ENCODE measurements around the gene MMP2. TPM values are rescaled to one million over a fixed set of nuclear protein-coding genes. Genes with fewer than 3 reads are reported as not detected.
A peak's percentile ranks its signal among the peaks of the same experiment; 100 is the strongest.

The MMP2 gene
- total RNA-seq, 1 experiment from 2014 or later, result not detected

GRCh38 chr16:55467898-55468297, 11.1 kb upstream of the MMP2 start:
- no peak for DNase-seq (ENCODE audit: low spot score)
- in situ Hi-C loops (cut with HindIII; ENCODE audit: low sequenced_read_pairs), result no loop called here

- in situ Hi-C loops (cut with HindIII; ENCODE audit: low sequenced_read_pairs), result no loop called here
- no peak for DNase-seq (ENCODE audit: low spot score)
Observed at GRCh38 chr16:55468352-55468990, 10.5 kb upstream of the MMP2 start.

GRCh38 chr16:55469821-55470532, 9.0 kb upstream of the MMP2 start:
- no peak for DNase-seq (ENCODE audit: low spot score)
- in situ Hi-C loops (cut with HindIII; ENCODE audit: low sequenced_read_pairs), result no loop called here

- in situ Hi-C loops (cut with HindIII; ENCODE audit: low sequenced_read_pairs), result no loop called here
- peak; percentile 17 for DNase-seq (ENCODE audit: low spot score)
Observed at GRCh38 chr16:55470533-55471371, 8.2 kb upstream of the MMP2 start.

GRCh38 chr16:55471448-55472097, 7.4 kb upstream of the MMP2 start:
- no peak for DNase-seq (ENCODE audit: low spot score)
- in situ Hi-C loops (cut with HindIII; ENCODE audit: low sequenced_read_pairs), result no loop called here

GRCh38 chr16:55473587-55473986, 5.4 kb upstream of the MMP2 start:
- in situ Hi-C loops (cut with HindIII; ENCODE audit: low sequenced_read_pairs), result no loop called here
- no peak for DNase-seq (ENCODE audit: low spot score)

- in situ Hi-C loops (cut with HindIII; ENCODE audit: low sequenced_read_pairs), result no loop called here
- DNase-seq (ENCODE audit: low spot score), result no peak
Observed at GRCh38 chr16:55474821-55475220, 4.2 kb upstream of the MMP2 start.

GRCh38 chr16:55475919-55476318, 3.1 kb upstream of the MMP2 start:
- DNase-seq (ENCODE audit: low spot score), result no peak
- in situ Hi-C loops (cut with HindIII; ENCODE audit: low sequenced_read_pairs), result no loop called here

GRCh38 chr16:55476625-55477533, 2.1 kb upstream of the MMP2 start:
- no peak for DNase-seq (ENCODE audit: low spot score)
- in situ Hi-C loops (cut with HindIII; ENCODE audit: low sequenced_read_pairs), result no loop called here

- DNase-seq (ENCODE audit: low spot score), result no peak
- in situ Hi-C loops (cut with HindIII; ENCODE audit: low sequenced_read_pairs), result no loop called here
Observed at GRCh38 chr16:55477736-55478135, 1.3 kb upstream of the MMP2 start.

GRCh38 chr16:55479430-55480140, 587 bp downstream of the MMP2 start:
- DNase-seq (ENCODE audit: low spot score), result no peak
- in situ Hi-C loops (cut with HindIII; ENCODE audit: low sequenced_read_pairs), result no loop called here

GRCh38 chr16:55480228-55480655, 1.2 kb downstream of the MMP2 start:
- no peak for DNase-seq (ENCODE audit: low spot score)
- in situ Hi-C loops (cut with HindIII; ENCODE audit: low sequenced_read_pairs), result no loop called here

- in situ Hi-C loops (cut with HindIII; ENCODE audit: low sequenced_read_pairs), result no loop called here
Observed at GRCh38 chr16:55481023-55481422, 2.0 kb downstream of the MMP2 start.

GRCh38 chr16:55482056-55482455, 3.1 kb downstream of the MMP2 start:
- DNase-seq (ENCODE audit: low spot score), result no peak
- in situ Hi-C loops (cut with HindIII; ENCODE audit: low sequenced_read_pairs), result no loop called here

More at GRCh38 chr16:55481023-55481422, 2.0 kb downstream of the MMP2 start:
- DNase-seq (ENCODE audit: low spot score), result no peak

GRCh38 chr16:55487048-55487803, 8.2 kb downstream of the MMP2 start:
- DNase-seq (ENCODE audit: low spot score), result no peak
- in situ Hi-C loops (cut with HindIII; ENCODE audit: low sequenced_read_pairs), result no loop called here

- in situ Hi-C loops (cut with HindIII; ENCODE audit: low sequenced_read_pairs), result no loop called here
- DNase-seq (ENCODE audit: low spot score), result no peak
Observed at GRCh38 chr16:55488306-55488705, 9.3 kb downstream of the MMP2 start.

All from G401 (cell line).